Panc1 (cell line): Measurements from ENCODE around the gene CIBAR2. TPM values are rescaled to one million over a fixed set of nuclear protein-coding genes. Genes with fewer than 3 reads are reported as not detected.
A peak's percentile ranks its signal among the peaks of the same experiment; 100 is the strongest.

ENCODE experiments used
- ATAC-seq: fragments of 200-7000 bp; cut with Tn5 transposase; 2 replicates; pipeline ENCODE4 v1.9.1; 2020; ENCODE audit warnings: mild to moderate bottlenecking, moderate library complexity
- Bru-seq: library from RNA; stranded (reverse); fragments of 400-500 nt; gene quantifications from one replicate; lab custom pipeline; 2021; lab: Mats Ljungman, UMichigan
- BruChase-seq, 2 experiments: library from RNA; stranded (reverse); fragments of 400-500 nt; gene quantifications; one replicate each; lab custom pipeline; 2021; lab: Mats Ljungman, UMichigan
- BruUV-seq: library from RNA; stranded (reverse); fragments of 400-500 nt; replicated peaks from 2 replicates; lab custom pipeline; 2021; lab: Mats Ljungman, UMichigan
- CTCF ChIA-PET: fragments of 300-600 bp; sonication (Branson Sonifier 250); formaldehyde crosslinking; loops from one replicate; lab custom pipeline; 2022; ENCODE audit warnings: antibody characterized with exemption; lab: Charles Lee
- POLR2A ChIA-PET: fragments of 300-600 bp; sonication (Branson Sonifier 250); formaldehyde crosslinking; loops from one replicate; lab custom pipeline; 2022; ENCODE audit warnings: antibody characterized with exemption; lab: Charles Lee
- DNase-seq: peaks from one replicate; pipeline ENCODE4 v3.0.0-alpha.2; 2010; ENCODE audit warnings: low read depth, low spot score
- H3K27ac ChIP-seq: 2 replicates; pipeline ENCODE4 v1.5.1; 2011; ENCODE audit warnings: mild to moderate bottlenecking, low read length, inconsistent platforms
- H3K27me3 ChIP-seq: fragments of 200-500 bp; sonication (Bioruptor generic); 2 replicates; pipeline ENCODE4 v1.6.0; 2014; ENCODE audit warnings: low read length, inconsistent platforms; ENCODE audit not compliant: control insufficient read depth, insufficient read depth
- H3K36me3 ChIP-seq: fragments of 200-500 bp; sonication (Bioruptor generic); 2 replicates; pipeline ENCODE4 v1.5.1; 2014; ENCODE audit warnings: inconsistent platforms, mild to moderate bottlenecking, low read length, moderate library complexity; ENCODE audit not compliant: control insufficient read depth, insufficient read depth
- H3K4me1 ChIP-seq: 2 replicates; pipeline ENCODE4 v1.5.1; 2011; ENCODE audit warnings: inconsistent platforms, mild to moderate bottlenecking, low read length, moderate library complexity; ENCODE audit not compliant: control insufficient read depth, insufficient read depth
- H3K4me3 ChIP-seq, 2 experiments: 2 replicates each; pipeline ENCODE4 v1.5.1; 2011 to 2012; ENCODE audit warnings: low read depth in 2 of 2, low read length in 2 of 2, mild to moderate bottlenecking in 2 of 2, inconsistent platforms in 1 of 2, moderate library complexity in 1 of 2
- H3K9me3 ChIP-seq: fragments of 200-500 bp; sonication (Bioruptor generic); 2 replicates; pipeline ENCODE4 v1.5.1; 2014; ENCODE audit warnings: low read depth, mild to moderate bottlenecking, inconsistent platforms, low read length, moderate library complexity; ENCODE audit not compliant: control insufficient read depth, insufficient read depth
- CTCF ChIP-seq: fragments of 450-650 bp; IDR thresholded peaks from 2 replicates; pipeline ENCODE4 v1.5.1; 2017; ENCODE audit warnings: mild to moderate bottlenecking
- POLR2AphosphoS5 ChIP-seq: IDR thresholded peaks from 2 replicates; pipeline ENCODE4 v1.6.1; 2012; ENCODE audit warnings: mild to moderate bottlenecking, low read depth, low read length, moderate library complexity
- REST ChIP-seq, 2 experiments: IDR thresholded peaks; 2 replicates each; pipeline ENCODE4 v1.6.1; 2011 to 2012; ENCODE audit warnings: low read depth in 2 of 2, control low read depth in 1 of 2, low read length in 1 of 2, mild to moderate bottlenecking in 1 of 2, moderate library complexity in 1 of 2; ENCODE audit not compliant: insufficient read depth in 1 of 2
- SIN3A ChIP-seq: IDR thresholded peaks from 2 replicates; pipeline ENCODE4 v1.6.1; 2012; ENCODE audit warnings: low read depth, mild to moderate bottlenecking, low read length, moderate library complexity, borderline replicate concordance; ENCODE audit not compliant: insufficient read depth
- TCF7L2 ChIP-seq: IDR thresholded peaks from 2 replicates; pipeline ENCODE4 v1.6.1; 2011; ENCODE audit warnings: mild to moderate bottlenecking, low read depth, low read length, inconsistent platforms
- in situ Hi-C: cut with HindIII; loops from 2 replicates; pipeline ENCODE4 v1.10.0; 2016; ENCODE audit warnings: low sequenced_read_pairs, low pct_unique_long_range_greater_than_20kb
- intact Hi-C: fragments of 100-400 bp; cut with micrococcal nuclease; formaldehyde crosslinking; loops from one replicate; pipeline ENCODE4 v1.10.0; 2022; ENCODE audit not compliant: unreplicated experiment
- long read RNA-seq: library from polyadenylated mRNA; unstranded; transcript quantifications from one replicate; pipeline ENCODE4 v2.0.0, GENCODE V29; 2021; ENCODE audit not compliant: unreplicated experiment
- polyA plus RNA-seq: library from polyadenylated mRNA; unstranded; fragments of >200 nt; gene quantifications from one replicate; pipeline ENCODE4 v1.2.1, GENCODE V29; 2012; ENCODE audit warnings: missing spikeins; ENCODE audit not compliant: insufficient read length
- total RNA-seq: library from RNA; stranded (reverse); gene quantifications from one replicate; pipeline ENCODE4 v1.2.1, GENCODE V29; 2021; ENCODE audit not compliant: unreplicated experiment

CIBAR2 gene
- total RNA-seq (not detected), Bru-seq, nascent RNA (percentile 6 among the genes with signal in this experiment), BruChase-seq, experiment 1, labeled RNA remaining after a 2-hour chase (not detected), BruChase-seq, experiment 2, labeled RNA remaining after a 6-hour chase (not detected)
- polyA plus RNA-seq: 0.39 TPM
- long read RNA-seq: 0 reads

- Histone ChIP-seq H3K4me3 (no peak within 1 kb of the TSS), H3K9me3 (no peaks in the 10 kb centered on the region), H3K4me1 (no peaks in the 10 kb centered on the region), H3K36me3 (no peaks in the 10 kb centered on the region), H3K27ac (no peak within 1 kb of the TSS), H3K27me3 (no peaks in the 10 kb centered on the region)
- in situ Hi-C loops: no loop called here
- ChIA-PET CTCF (no interaction called here), POLR2A (no interaction called here)
- DNase-seq (no peak), ATAC-seq (peak; percentile 61; the same call in 1 of the 2 replicates)
- TF ChIP-seq CTCF (no peak), SIN3A (no peak), TCF7L2 (no peak), REST (IDR thresholded peaks at IDR 0.05; ENCODE audit: insufficient read depth in 1 of 2, low read depth in 2 of 2, low read length in 1 of 2) (no peak), POLR2AphosphoS5 (no peak)
- intact Hi-C loops: loop anchor here (10.0 kb wide), 1 partner anchor 122 kb away; no protein-coding TSS in a partner anchor
- BruUV-seq: no TSS peak
Measured at GRCh38 chr16:85112364-85112763, at the start of gene CIBAR2. TSS of gene CIBAR2 (minus strand) at chr16:85112472. CDS start at chr16:85112352, 120 bp downstream.

- H3K36me3 ChIP-seq: no peaks in the 10 kb centered on the region
- peaks cover 17% of the 10 kb centered on the region for H3K4me1 ChIP-seq
- CTCF ChIA-PET: interaction anchor here (0.6 kb wide), 1 partner anchor 11 kb away, joined by 4 read pairs; no protein-coding TSS in a partner anchor
- in situ Hi-C loops: no loop called here
- no peak for DNase-seq
- H3K27ac ChIP-seq: peak overlapping the region; percentile 48; the same call in 1 of the 2 replicates
- no peak overlapping the region for H3K4me3 ChIP-seq
- POLR2A ChIA-PET: no interaction called here
- ATAC-seq: no peak
- no peaks in the 10 kb centered on the region for H3K9me3 ChIP-seq
- no TSS peak for BruUV-seq
- no peak for TF ChIP-seq SIN3A
- TF ChIP-seq TCF7L2: no peak
- TF ChIP-seq REST (IDR thresholded peaks at IDR 0.05; ENCODE audit: insufficient read depth in 1 of 2, low read depth in 2 of 2, low read length in 1 of 2): no peak
- TF ChIP-seq CTCF: no peak
- no peak for TF ChIP-seq POLR2AphosphoS5
- no peaks in the 10 kb centered on the region for H3K27me3 ChIP-seq
- intact Hi-C loops: no loop called here
Measured at GRCh38 chr16:85159179-85159980, 47.1 kb upstream of the CIBAR2 start.
